Mucosa of gallbladder (tissue), 1 donor: ENCODE results near the gene MMP2. TPM values are rescaled to one million over a fixed set of nuclear protein-coding genes. Genes with fewer than 3 reads are reported as not detected.

ENCODE experiments used
- DNase-seq: peaks from one replicate; pipeline ENCODE4 v3.0.0-alpha.2; 2020; ENCODE audit warnings: low spot score
- total RNA-seq: library from RNA; stranded (reverse); gene quantifications from one replicate; pipeline ENCODE4 v1.2.1, GENCODE V29; 2021
- donor health status: DM: no; HTN: no; CAD: no.

The MMP2 gene
- total RNA-seq = 264 TPM

GRCh38 chr16:55478827-55479429 is at the start of gene MMP2:
MMP2 (plus strand) TSS chr16:55479198; CDS start chr16:55479480, 282 bp downstream.
- DNase-seq = peak; percentile 61

DNA sequence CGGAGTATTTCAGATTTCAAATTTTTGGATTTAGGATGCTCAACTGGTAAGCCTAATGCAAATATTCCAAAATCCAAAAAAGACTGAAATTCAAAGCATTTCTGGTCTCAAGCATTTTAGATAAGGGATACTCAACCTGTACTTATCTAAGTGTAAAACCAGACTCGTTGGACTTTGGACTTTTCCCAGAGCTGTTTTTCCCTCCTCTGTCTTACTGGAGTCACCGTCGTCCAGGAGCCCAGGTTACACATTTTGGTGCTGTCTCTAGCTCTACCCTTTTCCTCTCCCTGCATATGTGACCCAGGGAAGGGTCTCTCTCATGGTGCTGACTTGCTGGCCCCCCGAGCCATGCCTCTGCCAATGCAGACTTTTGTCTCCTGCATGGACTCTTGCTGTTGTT is 46.0 kb upstream of the MMP2 start:
- DNase-seq = peak; percentile 29

- no peak for DNase-seq
Measured at GRCh38 chr16:55433535-55433934, 45.5 kb upstream of the MMP2 start.

GRCh38 chr16:55434000-55434399 is 45.0 kb upstream of the MMP2 start:
- DNase-seq = no peak

GRCh38 chr16:55435387-55435786 is 43.6 kb upstream of the MMP2 start:
- DNase-seq = no peak

GRCh38 chr16:55436587-55436986 is 42.4 kb upstream of the MMP2 start:
- no peak for DNase-seq

DNA sequence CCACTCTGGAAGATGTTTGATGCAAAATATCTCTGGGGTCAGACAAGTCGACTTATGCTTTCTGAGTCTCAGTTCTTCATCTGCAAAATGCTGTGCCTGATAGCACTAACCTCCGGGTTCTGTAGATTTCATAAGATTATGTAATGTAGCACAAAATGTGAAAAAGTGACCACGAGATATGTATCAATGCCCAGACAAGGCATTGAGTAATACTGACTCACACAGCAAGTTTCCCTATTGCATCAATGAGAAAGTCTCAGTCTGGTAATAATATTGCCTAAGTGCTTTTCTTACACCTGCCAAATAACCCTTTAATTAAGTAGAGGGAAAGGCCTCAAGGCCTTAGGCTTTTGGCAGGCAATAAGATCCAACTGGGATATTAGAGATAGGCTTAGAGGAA is 41.4 kb upstream of the MMP2 start:
- DNase-seq = no peak

GRCh38 chr16:55438281-55438680 is 40.7 kb upstream of the MMP2 start:
- DNase-seq = no peak

DNA sequence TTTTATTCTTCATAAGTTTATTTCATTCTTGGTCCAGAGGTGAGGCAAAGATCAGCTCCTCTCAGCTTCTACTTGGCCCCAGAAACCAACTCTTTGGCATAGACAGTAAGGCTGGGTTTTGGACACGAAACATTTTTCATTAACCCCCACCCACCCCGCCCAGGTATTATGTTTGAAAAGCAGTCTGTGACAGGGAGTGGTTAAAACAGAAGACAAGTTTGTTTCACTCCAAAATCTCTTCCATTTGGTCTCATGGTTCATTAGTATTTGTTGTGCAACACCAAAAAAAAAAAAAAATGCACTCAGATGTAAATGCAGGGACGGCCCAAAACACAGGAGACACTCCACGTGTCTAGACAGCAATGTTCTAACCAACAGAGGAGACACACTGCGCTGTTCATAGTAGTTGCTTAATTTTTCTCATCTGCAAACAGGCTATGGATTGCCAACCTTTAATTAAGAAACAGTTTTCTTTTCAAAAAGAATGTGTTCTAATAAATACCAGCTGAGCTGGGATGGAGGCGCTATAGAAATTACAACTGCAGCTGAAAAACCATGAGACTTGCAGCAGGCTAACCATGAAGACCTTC is 39.8 kb upstream of the MMP2 start:
- DNase-seq = no peak

- no peak for DNase-seq
Measured at GRCh38 chr16:55443434-55444346, 35.3 kb upstream of the MMP2 start.

DNA sequence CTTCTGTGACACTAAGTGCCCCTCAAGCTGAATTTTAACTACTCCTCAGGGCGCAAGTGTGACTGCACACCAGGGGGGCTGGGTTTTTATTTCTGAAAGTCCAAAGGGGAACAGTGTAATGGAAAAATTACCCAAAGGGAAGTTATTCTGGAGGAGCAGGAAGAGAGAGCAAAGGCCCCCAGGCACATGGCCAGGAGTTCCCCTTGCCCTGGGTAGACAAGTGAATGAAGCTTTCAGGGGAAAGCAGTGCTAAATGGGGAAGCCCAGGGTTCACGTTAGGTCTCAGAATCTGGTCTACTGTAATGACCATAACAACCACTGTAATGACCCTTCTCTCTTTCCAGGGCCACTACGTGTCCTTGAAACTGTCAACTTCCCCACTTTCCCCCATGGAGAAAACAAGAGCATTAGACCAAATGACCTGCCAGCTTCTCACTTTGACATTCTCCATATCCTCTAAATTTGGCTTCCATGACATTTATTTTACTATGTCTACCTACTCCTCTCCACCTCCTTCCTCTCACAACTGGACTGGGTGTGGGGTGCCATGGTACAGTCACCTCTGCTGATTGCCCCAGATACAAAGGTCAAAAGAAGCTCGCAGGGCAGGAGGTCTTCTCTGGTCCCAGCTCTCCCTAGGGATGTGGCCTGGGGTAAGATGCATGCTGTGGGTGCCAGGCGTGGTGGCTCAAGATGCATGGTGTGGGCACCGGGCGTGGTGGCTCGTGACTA is 34.1 kb upstream of the MMP2 start:
- peak; percentile 52 for DNase-seq

DNA sequence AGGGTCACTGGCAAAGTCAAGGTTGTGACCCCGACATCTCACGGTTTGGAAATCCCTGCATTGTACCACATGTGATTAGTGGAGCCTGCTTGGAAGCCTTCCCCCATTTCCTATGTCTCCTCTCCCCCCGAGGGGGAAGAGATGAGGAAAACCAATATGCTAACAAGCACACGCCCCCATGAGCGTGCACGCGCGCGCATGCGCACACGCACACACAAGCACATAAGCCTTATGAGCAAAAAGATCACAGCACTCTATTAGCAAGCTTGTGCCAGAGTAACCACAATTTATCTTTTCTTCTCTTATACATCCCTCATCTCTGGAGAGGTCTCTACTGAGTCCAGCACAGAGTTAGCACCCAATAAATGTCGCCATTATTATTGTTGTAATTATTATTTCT is 31.8 kb upstream of the MMP2 start:
- DNase-seq = no peak

DNA sequence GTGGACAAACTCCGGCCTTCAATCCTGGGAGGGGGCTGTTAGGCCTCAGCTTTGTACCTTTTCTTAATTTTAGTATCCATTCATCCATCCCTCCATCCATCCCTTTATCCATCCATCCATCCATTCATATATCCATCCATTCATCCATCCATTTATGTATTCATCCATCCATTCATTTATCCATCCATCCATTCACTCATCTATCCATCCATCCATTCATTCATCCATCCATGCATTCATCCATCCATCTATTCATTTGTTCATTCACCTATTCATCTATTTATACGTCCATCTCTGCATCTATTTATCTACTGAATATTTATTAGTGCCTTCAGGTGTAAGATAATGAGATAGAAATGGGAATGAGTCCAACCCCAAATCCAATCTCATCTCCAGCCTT is 26.0 kb upstream of the MMP2 start:
- DNase-seq = no peak

DNA sequence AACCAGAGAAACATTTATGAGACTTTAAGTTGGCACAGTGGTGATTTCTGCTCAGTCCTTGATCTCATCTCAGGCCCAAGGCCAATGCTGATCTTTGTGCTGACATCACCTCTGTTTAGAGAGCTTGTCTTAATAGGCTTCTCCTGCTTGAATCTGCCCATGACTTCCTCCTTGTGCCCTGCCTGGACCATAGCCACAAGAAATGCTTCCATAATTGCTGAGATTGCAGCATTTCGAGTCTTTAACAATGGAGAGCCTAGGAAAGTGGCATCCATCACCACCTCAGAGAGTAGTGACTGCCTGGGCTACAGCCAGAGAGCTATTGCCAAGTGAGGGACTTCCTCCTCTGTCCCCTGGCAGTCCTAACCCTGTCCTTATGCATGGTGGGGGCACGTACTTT is 25.1 kb upstream of the MMP2 start:
- DNase-seq = no peak

DNA sequence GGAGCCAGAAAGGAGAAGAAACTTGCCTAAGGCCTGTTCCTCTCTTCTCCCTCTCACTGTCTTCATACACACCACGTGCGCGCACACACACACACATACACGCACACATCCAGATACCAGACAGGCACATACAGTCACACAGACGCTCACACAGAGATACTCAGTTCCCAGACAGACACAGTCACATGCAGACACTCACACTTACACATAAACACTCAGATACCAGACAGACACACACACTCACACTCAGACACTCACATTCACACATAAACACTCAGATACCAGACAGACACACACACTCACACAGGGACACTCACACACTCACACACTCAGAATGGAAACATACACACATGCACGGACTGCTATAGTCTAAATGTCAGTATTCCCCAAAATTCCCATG is 24.1 kb upstream of the MMP2 start:
- no peak for DNase-seq

DNA sequence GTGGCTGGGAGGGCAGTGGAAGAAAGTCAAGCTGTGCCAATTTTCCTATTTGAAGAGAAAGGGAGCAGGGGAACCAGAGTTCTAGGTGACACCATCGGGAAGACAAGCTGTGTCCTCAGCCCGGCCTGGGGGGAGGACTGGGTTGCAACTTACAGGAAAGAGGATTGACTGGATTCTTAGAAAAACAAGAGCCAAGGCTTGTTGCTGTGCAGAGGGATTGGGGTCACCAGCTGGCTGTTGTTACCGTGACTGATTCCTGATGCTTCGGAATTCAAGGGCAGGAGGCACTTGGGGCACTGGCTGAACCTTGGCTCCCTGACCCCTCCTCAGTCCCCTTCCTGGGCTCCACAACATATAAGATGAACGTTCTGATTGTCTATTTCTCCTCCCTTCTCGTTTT is 16.8 kb upstream of the MMP2 start:
- DNase-seq = no peak

DNA sequence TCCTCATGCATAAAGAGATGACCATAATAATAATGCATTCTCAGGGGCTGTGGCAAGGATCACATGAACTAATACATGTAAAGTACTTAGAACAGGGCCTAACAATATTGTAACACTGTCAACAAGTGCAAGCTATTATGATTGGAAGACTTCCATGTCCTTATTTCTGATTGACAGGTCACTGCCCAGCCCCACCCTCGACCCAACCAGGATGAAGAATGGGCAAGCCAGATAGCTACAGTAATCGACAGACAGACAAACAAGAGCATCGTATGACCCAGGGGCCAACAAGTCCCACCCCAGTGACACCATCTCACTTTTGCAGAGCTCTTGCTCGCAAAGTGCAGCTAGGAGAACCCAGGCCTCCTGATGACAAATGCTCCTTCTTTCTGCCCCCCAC is 14.6 kb upstream of the MMP2 start:
- DNase-seq = no peak

- DNase-seq = peak; percentile 92
Measured at GRCh38 chr16:55465077-55465896, 13.7 kb upstream of the MMP2 start.

GRCh38 chr16:55466209-55466608 is 12.8 kb upstream of the MMP2 start:
- no peak for DNase-seq

DNA sequence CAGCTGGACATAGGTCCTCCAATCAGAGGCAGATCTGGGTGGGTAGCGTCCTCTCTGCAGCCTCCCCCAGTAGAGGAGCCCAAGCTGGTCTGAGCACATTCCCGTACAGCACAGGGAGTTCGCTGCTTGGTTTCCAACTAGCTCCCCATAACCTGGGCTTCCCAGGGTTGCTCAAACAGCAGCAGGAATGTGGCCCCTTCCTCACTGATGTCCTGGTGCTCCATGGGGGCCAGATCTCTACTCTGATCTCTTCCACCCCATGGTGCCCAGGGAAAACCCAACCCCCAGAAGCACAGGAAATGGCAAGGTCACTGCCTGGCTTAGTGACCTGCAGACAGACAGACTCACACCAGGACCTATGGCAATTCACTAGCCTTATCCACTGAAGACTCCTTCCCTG is 11.1 kb upstream of the MMP2 start:
- DNase-seq = no peak

DNA sequence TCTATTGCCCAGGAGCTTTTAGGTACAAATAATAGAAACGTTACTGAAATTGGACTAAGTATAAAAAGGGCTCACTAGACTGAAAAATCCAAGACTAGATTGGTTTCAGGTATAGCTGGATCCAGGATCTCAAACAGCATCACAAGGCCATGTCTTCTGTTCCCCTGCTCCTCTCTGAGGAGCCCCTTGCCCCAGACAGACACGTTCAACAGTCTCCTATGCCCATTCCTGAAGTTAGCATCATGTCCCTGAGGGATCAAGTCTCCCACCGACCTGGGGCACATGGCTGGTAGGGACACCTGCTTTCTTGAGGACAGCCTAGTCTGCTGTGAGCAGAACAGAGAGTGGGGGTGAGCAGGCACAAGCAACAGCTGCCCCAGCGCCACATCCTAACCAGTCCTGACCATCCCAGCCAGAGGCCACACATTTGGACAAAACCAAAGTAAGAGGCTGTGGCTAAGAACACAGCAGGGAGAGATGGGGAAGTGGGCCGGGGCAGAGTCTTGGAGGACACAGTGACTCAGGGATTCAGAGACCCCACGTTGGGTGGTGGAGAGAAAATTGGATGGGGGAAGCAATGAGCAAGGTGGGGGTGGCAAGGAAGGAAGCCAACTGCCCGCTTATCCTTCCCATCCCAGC is 10.5 kb upstream of the MMP2 start:
- DNase-seq = no peak
